Measurements from ENCODE around the gene CARD8. TPM values are rescaled to one million over a fixed set of nuclear protein-coding genes. Genes with fewer than 3 reads are reported as not detected.

CARD8 gene
- total RNA-seq, 1 donor from 2014 or later, result 88.2 TPM

GRCh38 chr19:48290401-48290770 is 34.7 kb upstream of the CARD8 start:
- DNase-seq (no peak), ATAC-seq (peak; percentile 6)
- no peak overlapping the region for H3K4me3 ChIP-seq
- H3K27me3 ChIP-seq, result peaks cover 5% of the 10 kb centered on the region
- H3K4me1 ChIP-seq, result peaks cover 7% of the 10 kb centered on the region
- H3K36me3 ChIP-seq, result no peaks in the 10 kb centered on the region
- no peaks in the 10 kb centered on the region for H3K9me3 ChIP-seq
- no peak overlapping the region for H3K27ac ChIP-seq
- intact Hi-C loops (cut with DNase I), result no loop called here
- no peak for TF ChIP-seq CTCF (IDR thresholded peaks at IDR 0.05)

- TF ChIP-seq CTCF (IDR thresholded peaks at IDR 0.05), result no peak
- Histone ChIP-seq H3K36me3 (no peaks in the 10 kb centered on the region), H3K27ac (no peak overlapping the region), H3K9me3 (no peaks in the 10 kb centered on the region), H3K4me3 (no peak overlapping the region), H3K27me3 (no peaks in the 10 kb centered on the region), H3K4me1 (peaks cover 7% of the 10 kb centered on the region)
- DNase-seq (no peak), ATAC-seq (no peak)
- intact Hi-C loops (cut with DNase I), result no loop called here
Observed at GRCh38 chr19:48287748-48288147, 32.0 kb upstream of the CARD8 start.

DNA sequence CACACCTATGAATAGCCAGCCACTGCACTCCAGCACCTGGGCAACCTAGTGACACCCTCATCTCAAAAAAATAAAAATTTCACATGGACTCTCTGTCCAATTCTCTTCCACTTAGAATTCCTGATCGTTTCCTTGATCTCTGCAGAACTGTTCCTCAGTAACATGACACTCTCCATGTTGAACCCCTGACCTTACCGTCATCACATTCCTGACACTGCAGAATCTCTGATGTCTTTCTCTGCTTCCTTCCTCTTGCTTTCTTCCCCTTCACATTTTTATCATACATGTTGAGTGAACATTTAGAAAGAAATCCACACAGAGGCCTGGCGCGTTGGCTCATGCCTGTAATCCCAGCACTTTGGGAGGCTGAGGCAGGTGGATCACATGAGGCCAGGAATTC is 29.2 kb upstream of the CARD8 start:
- intact Hi-C loops (cut with DNase I), result no loop called here
- ATAC-seq (no peak), DNase-seq (no peak)
- Histone ChIP-seq H3K4me3 (no peak overlapping the region), H3K27me3 (no peaks in the 10 kb centered on the region), H3K27ac (no peak overlapping the region), H3K4me1 (no peaks in the 10 kb centered on the region), H3K9me3 (no peaks in the 10 kb centered on the region), H3K36me3 (no peaks in the 10 kb centered on the region)
- TF ChIP-seq CTCF (IDR thresholded peaks at IDR 0.05), result no peak

DNA sequence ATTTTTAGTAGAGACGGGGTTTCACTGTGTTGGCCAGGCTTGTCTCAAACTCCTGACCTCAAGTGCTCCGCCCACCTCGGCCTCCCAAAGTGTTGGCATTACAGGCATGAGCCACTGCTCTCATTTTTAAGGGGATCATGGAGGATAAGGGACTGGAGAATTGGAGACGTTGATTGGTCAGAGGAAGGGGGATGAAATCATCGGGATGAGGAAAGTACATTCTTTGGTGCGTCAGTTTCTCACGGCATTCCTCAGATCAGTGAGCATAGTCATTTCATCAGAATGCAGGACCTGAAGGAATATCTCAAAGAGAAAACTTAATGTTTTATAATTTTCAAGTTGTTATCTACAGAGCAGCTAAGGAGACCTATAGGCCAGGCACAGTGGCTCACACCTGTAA is 28.2 kb upstream of the CARD8 start:
- H3K4me1 ChIP-seq, result no peaks in the 10 kb centered on the region
- DNase-seq (no peak), ATAC-seq (no peak)
- H3K4me3 ChIP-seq, result no peak overlapping the region
- no peaks in the 10 kb centered on the region for H3K36me3 ChIP-seq
- H3K9me3 ChIP-seq, result no peaks in the 10 kb centered on the region
- H3K27me3 ChIP-seq, result no peaks in the 10 kb centered on the region
- TF ChIP-seq CTCF (IDR thresholded peaks at IDR 0.05), result no peak
- H3K27ac ChIP-seq, result no peak overlapping the region
- intact Hi-C loops (cut with DNase I), result no loop called here

DNA sequence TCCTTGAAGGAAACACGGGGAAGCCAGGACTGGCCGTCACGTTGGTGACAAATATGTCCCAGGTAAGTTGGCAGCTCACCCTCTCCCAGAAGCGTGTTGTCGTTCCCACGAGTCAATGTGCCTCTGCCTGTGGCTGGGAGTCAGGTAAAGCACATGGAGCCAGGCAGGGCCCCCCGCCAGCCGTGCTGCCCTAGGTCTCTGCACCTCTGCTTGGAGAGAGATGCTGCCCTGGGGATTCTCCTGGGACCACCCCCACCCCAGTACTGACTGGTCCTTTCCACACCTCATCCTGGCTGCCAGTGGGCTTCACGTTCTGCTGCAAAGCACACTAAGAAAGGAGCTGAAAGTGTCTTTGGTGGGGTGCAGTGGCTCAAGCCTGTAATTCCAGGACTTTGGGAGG is 24.0 kb upstream of the CARD8 start:
- Histone ChIP-seq H3K27ac (no peak overlapping the region), H3K4me3 (no peak overlapping the region), H3K27me3 (no peaks in the 10 kb centered on the region), H3K9me3 (no peaks in the 10 kb centered on the region), H3K4me1 (no peaks in the 10 kb centered on the region), H3K36me3 (no peaks in the 10 kb centered on the region)
- ATAC-seq (no peak), DNase-seq (peak; percentile 39)
- intact Hi-C loops (cut with DNase I), result no loop called here
- no peak for TF ChIP-seq CTCF (IDR thresholded peaks at IDR 0.05)

DNA sequence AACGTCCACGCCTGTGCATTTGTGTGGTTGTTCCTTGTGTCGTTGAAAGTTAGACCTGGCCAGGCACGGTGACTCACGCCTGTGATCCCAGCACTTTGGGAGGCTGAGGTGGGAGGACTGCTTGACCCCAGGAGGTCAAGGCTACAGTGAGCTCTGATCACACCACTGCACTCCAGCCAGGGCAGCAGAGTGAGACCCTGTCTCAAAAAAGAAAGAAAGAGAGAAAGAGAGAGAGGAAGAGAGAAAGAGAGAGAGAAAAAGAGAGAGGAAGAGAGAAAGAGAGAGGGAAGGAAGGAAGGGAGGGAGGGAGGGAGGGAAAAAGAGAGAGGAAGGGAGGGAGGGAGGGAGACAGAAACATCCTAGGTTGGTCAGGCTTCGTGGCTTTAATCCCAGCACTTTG is 19.2 kb upstream of the CARD8 start:
- Histone ChIP-seq H3K27me3 (no peaks in the 10 kb centered on the region), H3K9me3 (no peaks in the 10 kb centered on the region), H3K27ac (no peak overlapping the region), H3K4me3 (no peak overlapping the region), H3K36me3 (no peaks in the 10 kb centered on the region), H3K4me1 (peaks cover 10% of the 10 kb centered on the region)
- TF ChIP-seq CTCF (IDR thresholded peaks at IDR 0.05), result no peak
- DNase-seq, result no peak
- intact Hi-C loops (cut with DNase I), result no loop called here
- no peak for ATAC-seq
